Gastroesophageal sphincter (tissue), 4 donors: Measurements from ENCODE around the gene TBCD. TPM values are rescaled to one million over a fixed set of nuclear protein-coding genes. Genes with fewer than 3 reads are reported as not detected.

ENCODE experiments used
- ATAC-seq: fragments of 150-250 bp; one replicate; pipeline ENCODE4 v1.9.1; 2016; ENCODE audit warnings: mild to moderate bottlenecking, moderate library complexity
- H3K27ac ChIP-seq, 4 donors: fragments of 200-600 bp; sonication (generic) in 3 of 4; 1 replicate in 3 of 4; 2 replicates in 1 of 4; pipeline ENCODE4 v1.5.1; 2016 to 2019
- H3K27me3 ChIP-seq: fragments of 200-600 bp; sonication (generic); one replicate; pipeline ENCODE4 v1.5.1; 2019
- H3K36me3 ChIP-seq, 2 donors: fragments of 200-600 bp; sonication (generic); one replicate each; pipeline ENCODE4 v1.5.1; 2019; ENCODE audit warnings: control low read depth in 1 of 2
- H3K4me1 ChIP-seq, 3 donors: fragments of 200-600 bp; sonication (generic); 1 replicate in 2 of 3; 2 replicates in 1 of 3; pipeline ENCODE4 v1.5.1; 2016 to 2019; ENCODE audit warnings: control low read depth in 2 of 3
- H3K4me3 ChIP-seq, 2 donors: fragments of 200-600 bp; sonication (generic); one replicate each; pipeline ENCODE4 v1.5.1; 2019; ENCODE audit warnings: mild to moderate bottlenecking in 1 of 2, moderate library complexity in 1 of 2
- H3K9me3 ChIP-seq, 3 donors: fragments of 200-600 bp; sonication (generic); one replicate each; pipeline ENCODE4 v1.5.1; 2017 to 2019; ENCODE audit warnings: control low read depth in 2 of 3
- EP300 ChIP-seq: sonication (generic); formaldehyde crosslinking; IDR thresholded peaks from one replicate; pipeline ENCODE4 v1.6.1; 2017; ENCODE audit warnings: antibody characterized with exemption, mild to moderate bottlenecking
- POLR2A ChIP-seq, 2 donors: fragments of 450-650 bp; IDR thresholded peaks; one replicate each; pipeline ENCODE4 v1.6.1; 2017; ENCODE audit warnings: antibody characterized with exemption in 2 of 2, mild to moderate bottlenecking in 2 of 2, moderate library complexity in 1 of 2
- POLR2AphosphoS5 ChIP-seq: sonication (generic); formaldehyde crosslinking; IDR thresholded peaks from one replicate; pipeline ENCODE4 v1.6.1; 2017; ENCODE audit warnings: antibody characterized with exemption
- WGBS, 2 donors: methylation state at CpG; one replicate each; pipeline ENCODE4 v1.1.5; 2018; ENCODE audit warnings: low coverage in 1 of 2; 5-methylcytosine and 5-hydroxymethylcytosine counted together
- total RNA-seq, 4 donors: library from RNA; depleted of rRNA; stranded (reverse); fragments of >200 nt; gene quantifications; one replicate each; pipeline ENCODE4 v1.1.0, GENCODE V29; 2016
- TF ChIP-seq, protein P1 (sequence below), 4 experiments: fragments of 200-600 bp in 2 of 4; fragments of 450-650 bp in 2 of 4; sonication (generic) in 1 of 4; IDR thresholded peaks; one replicate each; pipeline ENCODE4 v1.5.1; 2017 to 2019; ENCODE audit warnings: antibody characterized with exemption in 4 of 4, mild to moderate bottlenecking in 2 of 4, moderate library complexity in 2 of 4

Gene TBCD
- total RNA-seq, 4 donors from 2014 or later, result 32.0 to 57.8 (median 47.0) TPM

- ATAC-seq, result no peak
- H3K9me3 ChIP-seq, result no peaks in the 10 kb centered on the region
- no peak overlapping the region for H3K4me3 ChIP-seq
- WGBS, 2 donors, result 78 to 90% methylated on average over 2 to 4 of the region's 13 CpGs
- TF ChIP-seq, protein P1, sequence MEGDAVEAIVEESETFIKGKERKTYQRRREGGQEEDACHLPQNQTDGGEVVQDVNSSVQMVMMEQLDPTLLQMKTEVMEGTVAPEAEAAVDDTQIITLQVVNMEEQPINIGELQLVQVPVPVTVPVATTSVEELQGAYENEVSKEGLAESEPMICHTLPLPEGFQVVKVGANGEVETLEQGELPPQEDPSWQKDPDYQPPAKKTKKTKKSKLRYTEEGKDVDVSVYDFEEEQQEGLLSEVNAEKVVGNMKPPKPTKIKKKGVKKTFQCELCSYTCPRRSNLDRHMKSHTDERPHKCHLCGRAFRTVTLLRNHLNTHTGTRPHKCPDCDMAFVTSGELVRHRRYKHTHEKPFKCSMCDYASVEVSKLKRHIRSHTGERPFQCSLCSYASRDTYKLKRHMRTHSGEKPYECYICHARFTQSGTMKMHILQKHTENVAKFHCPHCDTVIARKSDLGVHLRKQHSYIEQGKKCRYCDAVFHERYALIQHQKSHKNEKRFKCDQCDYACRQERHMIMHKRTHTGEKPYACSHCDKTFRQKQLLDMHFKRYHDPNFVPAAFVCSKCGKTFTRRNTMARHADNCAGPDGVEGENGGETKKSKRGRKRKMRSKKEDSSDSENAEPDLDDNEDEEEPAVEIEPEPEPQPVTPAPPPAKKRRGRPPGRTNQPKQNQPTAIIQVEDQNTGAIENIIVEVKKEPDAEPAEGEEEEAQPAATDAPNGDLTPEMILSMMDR (IDR thresholded peaks at IDR 0.05), result no peak
- TF ChIP-seq EP300, result no peak
- H3K27me3 ChIP-seq, result no peaks in the 10 kb centered on the region
- H3K4me1 ChIP-seq, result peaks cover 0 to 26% (median 17%) of the 10 kb centered on the region in 3 donors
- peaks cover 0 to 38% of the 10 kb centered on the region in 2 donors for H3K36me3 ChIP-seq
- H3K27ac ChIP-seq, result no peak overlapping the region
Measured at GRCh38 chr17:82732118-82732743, 19.6 kb upstream of the TBCD start.

DNA sequence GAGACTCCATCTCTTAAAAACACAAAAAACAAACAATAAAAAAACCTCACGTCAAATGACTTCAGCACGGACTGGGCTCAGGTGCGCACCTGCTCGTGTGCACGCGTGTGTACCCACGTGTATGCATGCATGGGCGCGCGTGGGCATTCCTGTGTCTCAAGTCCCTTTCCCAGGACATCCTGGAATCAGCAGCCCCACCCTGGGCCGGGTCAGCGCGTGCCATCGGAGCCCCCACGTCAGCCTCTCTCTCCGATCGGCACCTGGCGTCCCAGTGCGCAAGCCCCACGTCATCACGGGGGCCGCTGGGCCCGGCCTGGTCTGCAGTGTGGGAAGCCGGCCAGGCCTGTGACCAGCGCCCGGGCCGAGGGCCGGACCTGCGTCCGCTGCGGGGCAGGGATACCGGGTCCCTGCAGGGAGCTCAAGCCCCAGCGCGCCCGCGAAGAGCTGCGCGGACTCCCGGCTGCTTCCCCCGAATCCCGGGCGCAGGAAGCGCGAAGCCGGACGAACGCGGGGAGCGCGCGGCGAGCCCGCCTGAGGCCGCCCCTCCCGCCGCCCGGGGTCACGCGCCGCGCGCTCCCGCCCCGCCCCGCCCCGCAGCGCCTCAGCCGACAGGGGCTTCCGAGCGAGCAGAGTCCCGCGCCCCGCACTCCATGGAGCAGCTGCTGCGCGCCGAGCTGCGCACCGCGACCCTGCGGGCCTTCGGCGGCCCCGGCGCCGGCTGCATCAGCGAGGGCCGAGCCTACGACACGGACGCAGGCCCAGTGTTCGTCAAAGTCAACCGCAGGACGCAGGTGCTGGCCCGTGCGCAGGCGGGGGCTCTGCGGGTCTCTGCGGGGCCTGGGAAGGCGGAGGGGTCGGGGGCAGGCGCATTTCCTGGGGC is 16.6 kb upstream of the TBCD start, which contains the start of gene FN3K:
TSS of gene FN3K (plus strand) at position 629 of the 880 bp plus-strand sequence. CDS start at position 651, 22 bp downstream.
- no peaks in the 10 kb centered on the region for H3K27me3 ChIP-seq
- H3K4me1 ChIP-seq, result peaks cover 0 to 39% (median 17%) of the 10 kb centered on the region in 3 donors
- peak; percentile 90 for ATAC-seq
- TF ChIP-seq POLR2A (IDR thresholded peaks at IDR 0.05) (peak; percentile 41 to 57), EP300 (no peak)
- H3K36me3 ChIP-seq, result peaks cover 0 to 37% of the 10 kb centered on the region in 2 donors
- WGBS, 2 donors, result 17% methylated on average over 9 of the region's 101 CpGs; no CpG with 5 or more reads in 1 of the 2 donors
- peak within 1 kb of the TSS; percentile 53 to 91 (median 88) for H3K27ac ChIP-seq
- H3K4me3 ChIP-seq, result peak within 1 kb of the TSS; percentile 77 to 84
- H3K9me3 ChIP-seq, result no peaks in the 10 kb centered on the region

DNA sequence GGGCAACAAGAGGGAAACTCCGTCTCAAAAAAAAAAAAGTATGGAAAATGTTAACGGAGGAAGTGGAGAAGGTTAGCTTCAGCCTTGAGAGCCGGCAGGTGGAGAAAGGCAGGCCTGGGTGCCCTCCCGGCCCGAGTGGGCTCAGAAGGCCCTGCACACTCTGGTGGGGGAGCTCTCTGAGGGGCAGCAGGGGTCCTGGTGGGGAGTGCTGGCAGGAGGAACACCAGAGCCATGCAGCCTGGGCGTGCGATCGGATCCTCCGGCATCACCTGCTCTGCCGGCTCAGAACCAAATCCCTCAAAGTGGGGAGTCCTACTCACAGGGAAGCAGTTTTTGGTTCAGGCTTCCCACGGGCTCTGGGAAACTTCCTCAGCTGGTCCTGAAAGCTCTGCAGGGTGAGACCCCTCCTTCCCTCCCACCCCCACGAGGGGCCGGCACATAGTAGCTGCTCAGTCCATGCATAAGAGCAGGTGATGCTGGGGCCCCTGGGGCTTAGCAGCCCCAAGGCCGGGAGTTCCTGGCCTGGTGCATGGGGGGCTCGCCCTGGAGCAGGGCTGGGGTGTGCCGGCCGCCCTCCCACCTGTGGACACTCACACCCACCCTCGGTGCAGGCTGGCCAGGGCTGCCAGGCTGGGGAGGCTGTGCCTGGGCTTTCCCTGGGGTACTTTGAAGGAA is 15.2 kb upstream of the TBCD start:
- ATAC-seq, result no peak
- peak overlapping the region in 1 of 2 donors; percentile 84 for H3K4me3 ChIP-seq
- H3K36me3 ChIP-seq, result peaks cover 0 to 41% of the 10 kb centered on the region in 2 donors

GRCh38 chr17:82737967-82738877 is 13.6 kb upstream of the TBCD start:
- H3K36me3 ChIP-seq, result peaks cover 0 to 56% of the 10 kb centered on the region in 2 donors
- WGBS, 2 donors, result 66 to 70% methylated on average over 2 to 8 of the region's 26 CpGs
- no peak for ATAC-seq
- H3K27ac ChIP-seq, result peak overlapping the region in 1 of 4 donors; percentile 33
- no peaks in the 10 kb centered on the region for H3K27me3 ChIP-seq
- TF ChIP-seq POLR2A (IDR thresholded peaks at IDR 0.05) (no peak), POLR2AphosphoS5 (no peak), EP300 (no peak)
- TF ChIP-seq, protein P1 (IDR thresholded peaks at IDR 0.05), result no peak
- H3K4me3 ChIP-seq, result no peak overlapping the region
- H3K4me1 ChIP-seq, result peaks cover 0 to 39% (median 17%) of the 10 kb centered on the region in 3 donors
- peaks cover 0 to 12% (median 0%) of the 10 kb centered on the region in 3 donors for H3K9me3 ChIP-seq

More for the DNA sequence above, 15.2 kb upstream of the TBCD start:
- Histone ChIP-seq H3K9me3 (peaks cover 0 to 12% (median 0%) of the 10 kb centered on the region in 3 donors), H3K4me1 (peaks cover 0 to 39% (median 17%) of the 10 kb centered on the region in 3 donors), H3K27me3 (no peaks in the 10 kb centered on the region), H3K27ac (peak overlapping the region in 3 of 4 donors; percentile 87 to 91 (median 90))
- TF ChIP-seq, protein P1 (IDR thresholded peaks at IDR 0.05), result no peak
- no peak for TF ChIP-seq POLR2A (IDR thresholded peaks at IDR 0.05)
- no peak for TF ChIP-seq POLR2AphosphoS5
- WGBS, 2 donors, result 70 to 85% methylated on average over 9 to 10 of the region's 18 CpGs
